Measurements from ENCODE around the gene CFL2.

Gene CFL2

GRCh38 chr14:34693228-34693939 is 21.0 kb downstream of the CFL2 start:
- no peak overlapping the region for H3K27ac ChIP-seq
- no peak for TF ChIP-seq ZFX (IDR thresholded peaks at IDR 0.05)
- TF ChIP-seq CTCF (conservative IDR thresholded peaks at IDR 0.05), result no peak

- TF ChIP-seq CTCF (conservative IDR thresholded peaks at IDR 0.05) (no peak), ZFX (IDR thresholded peaks at IDR 0.05) (no peak)
- no peak overlapping the region for H3K27ac ChIP-seq
These were observed 21.5 kb downstream of the CFL2 start for GRCh38 chr14:34692898-34693227.

GRCh38 chr14:34692348-34692747 is 22.0 kb downstream of the CFL2 start:
- no peak for TF ChIP-seq CTCF (conservative IDR thresholded peaks at IDR 0.05)
- no peak for TF ChIP-seq ZFX (IDR thresholded peaks at IDR 0.05)
- H3K27ac ChIP-seq, result no peak overlapping the region

DNA sequence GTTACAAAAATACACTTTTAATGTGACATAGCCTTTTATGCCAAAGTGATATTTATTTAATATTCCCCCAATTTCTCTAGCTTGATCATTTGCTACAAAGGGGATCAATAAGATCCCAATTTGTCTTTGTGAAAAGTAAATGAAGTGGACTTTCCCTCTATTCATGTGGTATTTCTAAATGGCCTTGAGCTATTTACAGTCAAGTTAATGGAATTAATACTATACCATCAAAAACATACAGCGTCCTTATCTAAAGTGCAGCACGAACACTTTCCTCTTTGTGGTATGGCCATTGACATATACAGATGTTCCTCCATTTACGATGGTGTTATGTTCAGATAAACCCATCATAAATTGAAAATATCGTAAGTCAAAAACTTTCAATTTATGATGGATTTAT is 23.2 kb downstream of the CFL2 start:
- H3K27ac ChIP-seq, result no peak overlapping the region
- no peak for TF ChIP-seq ZFX (IDR thresholded peaks at IDR 0.05)
- TF ChIP-seq CTCF (conservative IDR thresholded peaks at IDR 0.05), result no peak

DNA sequence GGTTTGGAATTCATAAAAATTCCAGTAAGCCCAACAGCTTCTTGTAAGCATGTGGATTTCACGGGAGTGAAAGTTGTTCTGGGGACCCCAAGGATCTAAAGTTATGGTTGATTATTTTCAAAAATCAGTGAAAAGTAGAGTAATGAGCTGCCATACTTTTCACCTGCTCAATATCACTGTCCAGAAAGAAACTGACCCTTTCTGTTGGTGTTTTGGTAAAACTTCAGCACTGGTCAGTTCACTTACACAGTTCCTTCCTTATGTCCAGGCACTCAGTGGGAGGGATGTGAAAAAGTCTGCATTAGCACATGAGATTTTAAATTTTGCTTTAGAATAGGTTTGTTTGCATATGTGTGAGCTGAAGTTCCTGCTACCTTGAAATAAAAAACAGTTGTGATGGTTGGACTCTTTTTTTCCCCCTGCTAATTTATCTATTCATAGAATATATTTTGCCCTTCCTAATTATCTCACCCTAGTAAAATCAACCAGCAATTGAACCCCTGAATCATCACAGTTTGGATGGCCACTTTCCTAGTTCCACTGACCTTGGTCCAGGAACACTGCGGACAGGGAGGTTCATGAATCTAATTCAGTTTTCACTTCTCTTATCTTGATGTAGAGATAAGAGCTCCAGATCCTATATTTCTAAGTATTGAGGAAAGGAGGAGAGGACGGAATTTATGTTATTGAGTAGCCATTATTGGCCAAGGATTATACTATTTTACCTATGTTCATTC is 25.8 kb downstream of the CFL2 start:
- TF ChIP-seq ZFX (IDR thresholded peaks at IDR 0.05) (no peak), CTCF (conservative IDR thresholded peaks at IDR 0.05) (no peak)
- H3K27ac ChIP-seq, result no peak overlapping the region

DNA sequence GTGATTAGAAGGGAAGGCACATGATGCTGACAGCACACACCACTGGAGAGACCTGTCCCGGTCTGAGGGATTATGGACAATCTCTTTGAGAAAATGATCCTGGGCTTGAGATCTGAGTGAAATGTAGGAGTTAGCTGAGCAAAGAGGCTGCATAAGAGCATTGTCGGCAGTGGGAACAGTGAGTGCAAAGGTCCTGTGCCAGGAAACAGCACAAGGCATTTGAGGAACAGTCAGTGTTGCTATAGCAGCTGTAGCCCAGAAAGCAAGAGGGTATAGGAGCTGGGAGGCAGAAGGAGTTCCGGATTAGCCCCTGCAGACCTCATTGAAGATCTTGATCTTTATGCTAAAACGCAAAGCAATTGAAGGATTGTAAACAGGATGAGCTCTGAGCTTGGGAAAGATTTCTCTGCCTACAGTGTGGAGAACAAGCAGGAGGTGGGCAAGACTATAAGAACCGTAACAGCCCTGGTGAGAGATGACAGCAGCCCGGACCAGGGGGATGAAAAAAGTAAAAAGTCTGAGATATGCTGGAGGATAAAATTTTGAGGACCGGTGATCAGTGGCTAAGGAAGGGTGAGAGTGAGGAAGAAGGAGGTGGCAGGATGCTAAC is 28.5 kb downstream of the CFL2 start:
- TF ChIP-seq CTCF (conservative IDR thresholded peaks at IDR 0.05), result no peak
- no peak for TF ChIP-seq ZFX (IDR thresholded peaks at IDR 0.05)
- H3K27ac ChIP-seq, result no peak overlapping the region

GRCh38 chr14:34684578-34684977 is 29.8 kb downstream of the CFL2 start:
- H3K27ac ChIP-seq, result no peak overlapping the region
- no peak for TF ChIP-seq ZFX (IDR thresholded peaks at IDR 0.05)
